Measurements from ENCODE around the gene PGM5.

Gene PGM5

GRCh38 chr9:68470634-68471033, 114.2 kb downstream of the PGM5 start:
- DNase-seq (ENCODE audit: insufficient read length, low spot score) (no peak), FAIRE-seq (no peak)
- TF ChIP-seq PAX5 (IDR thresholded peaks at IDR 0.05; ENCODE audit: insufficient read depth, low read length, severe bottlenecking) (no peak), SPI1 (IDR thresholded peaks at IDR 0.05; ENCODE audit: low read depth, low read length) (no peak), POU2F2 (IDR thresholded peaks at IDR 0.05; ENCODE audit: low read depth, low read length) (no peak), TAF1 (IDR thresholded peaks at IDR 0.05; ENCODE audit: low read depth, low read length) (no peak), POLR2AphosphoS5 (IDR thresholded peaks at IDR 0.05; ENCODE audit: low read depth, low read length) (no peak), POLR2A (IDR thresholded peaks at IDR 0.05; ENCODE audit: low read depth, low read length) (no peak)

GRCh38 chr9:68472119-68472518, 115.7 kb downstream of the PGM5 start:
- DNase-seq (ENCODE audit: insufficient read length, low spot score) (no peak), FAIRE-seq (no peak)
- TF ChIP-seq PAX5 (IDR thresholded peaks at IDR 0.05; ENCODE audit: insufficient read depth, low read length, severe bottlenecking) (no peak), TAF1 (IDR thresholded peaks at IDR 0.05; ENCODE audit: low read depth, low read length) (no peak), POU2F2 (IDR thresholded peaks at IDR 0.05; ENCODE audit: low read depth, low read length) (no peak), POLR2A (IDR thresholded peaks at IDR 0.05; ENCODE audit: low read depth, low read length) (no peak), POLR2AphosphoS5 (IDR thresholded peaks at IDR 0.05; ENCODE audit: low read depth, low read length) (no peak)

DNA sequence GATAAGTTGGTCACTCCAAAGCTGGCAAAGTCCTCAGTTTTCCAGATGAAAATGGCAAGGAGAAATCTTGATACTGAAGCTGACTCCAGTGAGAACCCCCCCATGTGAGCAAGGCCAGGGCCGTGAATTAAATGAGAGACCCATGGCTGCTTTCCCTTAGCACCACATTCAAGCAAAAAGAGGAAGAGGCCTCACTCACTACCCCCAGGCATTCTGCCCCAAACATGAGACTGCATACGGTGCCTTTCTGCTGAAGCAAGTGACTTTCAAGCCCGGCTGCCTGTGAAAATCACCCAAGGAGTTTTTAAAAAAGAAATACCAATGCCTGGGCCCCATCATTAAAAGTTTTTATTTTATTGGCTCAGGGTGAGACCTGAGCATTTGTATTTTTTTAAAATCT, 117.4 kb downstream of the PGM5 start:
- no peak for DNase-seq (ENCODE audit: insufficient read length, low spot score)
- FAIRE-seq: no peak
- TF ChIP-seq POLR2A (IDR thresholded peaks at IDR 0.05; ENCODE audit: low read depth, low read length): no peak
- peak; percentile 50 for TF ChIP-seq SPI1 (IDR thresholded peaks at IDR 0.05; ENCODE audit: low read depth, low read length)

- FAIRE-seq (no peak), DNase-seq (ENCODE audit: insufficient read length, low spot score) (no peak)
- TF ChIP-seq POLR2AphosphoS5 (IDR thresholded peaks at IDR 0.05; ENCODE audit: low read depth, low read length): no peak
- TF ChIP-seq SPI1 (IDR thresholded peaks at IDR 0.05; ENCODE audit: low read depth, low read length): no peak
- no peak for TF ChIP-seq PAX5 (IDR thresholded peaks at IDR 0.05; ENCODE audit: insufficient read depth, low read length, severe bottlenecking)
- no peak for TF ChIP-seq POLR2A (IDR thresholded peaks at IDR 0.05; ENCODE audit: low read depth, low read length)
- TF ChIP-seq TAF1 (IDR thresholded peaks at IDR 0.05; ENCODE audit: low read depth, low read length): no peak
- TF ChIP-seq POU2F2 (IDR thresholded peaks at IDR 0.05; ENCODE audit: low read depth, low read length): no peak
Measured at GRCh38 chr9:68476422-68476821, 120.0 kb downstream of the PGM5 start.

DNA sequence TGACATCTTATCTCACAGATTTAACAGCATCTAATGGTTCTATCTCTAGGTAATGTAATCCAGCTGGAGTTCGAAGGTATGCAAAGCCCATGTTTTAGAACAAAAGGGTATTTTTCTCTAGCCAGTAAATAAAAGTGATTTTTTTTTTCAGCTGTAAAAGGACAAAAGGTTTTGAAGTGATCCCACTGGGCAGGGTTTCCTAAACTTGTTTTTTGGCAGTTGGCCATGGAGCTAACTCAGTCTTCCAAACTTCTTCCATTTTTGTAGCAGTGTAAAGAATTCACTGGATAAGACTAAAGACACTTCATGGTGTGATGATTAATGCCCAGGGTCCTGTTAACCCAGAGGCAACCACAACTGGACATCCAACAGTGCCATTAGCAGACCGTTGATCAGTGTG, 120.4 kb downstream of the PGM5 start:
- FAIRE-seq (no peak), DNase-seq (ENCODE audit: insufficient read length, low spot score) (no peak)
- TF ChIP-seq POU2F2 (IDR thresholded peaks at IDR 0.05; ENCODE audit: low read depth, low read length) (no peak), TAF1 (IDR thresholded peaks at IDR 0.05; ENCODE audit: low read depth, low read length) (no peak), PAX5 (IDR thresholded peaks at IDR 0.05; ENCODE audit: insufficient read depth, low read length, severe bottlenecking) (no peak), SPI1 (IDR thresholded peaks at IDR 0.05; ENCODE audit: low read depth, low read length) (no peak), POLR2AphosphoS5 (IDR thresholded peaks at IDR 0.05; ENCODE audit: low read depth, low read length) (no peak), POLR2A (IDR thresholded peaks at IDR 0.05; ENCODE audit: low read depth, low read length) (no peak)

- TF ChIP-seq POLR2A (IDR thresholded peaks at IDR 0.05; ENCODE audit: low read depth, low read length): no peak
- no peak for DNase-seq (ENCODE audit: insufficient read length, low spot score)
- no peak for FAIRE-seq
Measured at GRCh38 chr9:68480807-68481206, 124.4 kb downstream of the PGM5 start.

GRCh38 chr9:68482548-68482947, 126.1 kb downstream of the PGM5 start:
- FAIRE-seq (no peak), DNase-seq (ENCODE audit: insufficient read length, low spot score) (no peak)
- TF ChIP-seq TAF1 (IDR thresholded peaks at IDR 0.05; ENCODE audit: low read depth, low read length): no peak
- TF ChIP-seq SPI1 (IDR thresholded peaks at IDR 0.05; ENCODE audit: low read depth, low read length): no peak
- TF ChIP-seq PAX5 (IDR thresholded peaks at IDR 0.05; ENCODE audit: insufficient read depth, low read length, severe bottlenecking): no peak
- no peak for TF ChIP-seq POLR2A (IDR thresholded peaks at IDR 0.05; ENCODE audit: low read depth, low read length)
- no peak for TF ChIP-seq POU2F2 (IDR thresholded peaks at IDR 0.05; ENCODE audit: low read depth, low read length)
- no peak for TF ChIP-seq POLR2AphosphoS5 (IDR thresholded peaks at IDR 0.05; ENCODE audit: low read depth, low read length)

DNA sequence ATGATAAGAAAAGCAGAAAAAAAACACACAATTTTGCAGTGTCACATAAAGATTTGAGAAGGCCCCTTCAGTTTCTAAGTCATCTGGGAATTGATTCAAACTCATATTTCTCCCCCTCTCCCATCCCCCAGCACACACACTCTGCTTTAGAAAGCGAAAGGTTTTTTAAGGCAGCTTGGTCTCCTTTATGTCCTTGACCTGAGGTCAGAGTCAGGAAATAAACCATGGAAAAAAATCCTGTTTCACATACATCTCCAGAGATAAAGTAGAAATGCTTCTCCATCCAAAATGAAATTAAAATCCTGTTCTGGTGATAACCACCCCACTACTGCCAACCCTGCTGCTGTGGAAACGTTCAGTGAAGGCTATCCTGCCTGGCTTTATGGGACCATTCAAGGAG, 131.7 kb downstream of the PGM5 start:
- FAIRE-seq (no peak), DNase-seq (ENCODE audit: insufficient read length, low spot score) (no peak)
- TF ChIP-seq TAF1 (IDR thresholded peaks at IDR 0.05; ENCODE audit: low read depth, low read length) (no peak), SPI1 (IDR thresholded peaks at IDR 0.05; ENCODE audit: low read depth, low read length) (no peak), POU2F2 (IDR thresholded peaks at IDR 0.05; ENCODE audit: low read depth, low read length) (no peak), PAX5 (IDR thresholded peaks at IDR 0.05; ENCODE audit: insufficient read depth, low read length, severe bottlenecking) (no peak), POLR2AphosphoS5 (IDR thresholded peaks at IDR 0.05; ENCODE audit: low read depth, low read length) (no peak), POLR2A (IDR thresholded peaks at IDR 0.05; ENCODE audit: low read depth, low read length) (no peak)

- DNase-seq (ENCODE audit: insufficient read length, low spot score) (no peak), FAIRE-seq (no peak)
- no peak for TF ChIP-seq SPI1 (IDR thresholded peaks at IDR 0.05; ENCODE audit: low read depth, low read length)
- no peak for TF ChIP-seq TAF1 (IDR thresholded peaks at IDR 0.05; ENCODE audit: low read depth, low read length)
- TF ChIP-seq POLR2AphosphoS5 (IDR thresholded peaks at IDR 0.05; ENCODE audit: low read depth, low read length): no peak
- no peak for TF ChIP-seq POLR2A (IDR thresholded peaks at IDR 0.05; ENCODE audit: low read depth, low read length)
- TF ChIP-seq POU2F2 (IDR thresholded peaks at IDR 0.05; ENCODE audit: low read depth, low read length): no peak
- TF ChIP-seq PAX5 (IDR thresholded peaks at IDR 0.05; ENCODE audit: insufficient read depth, low read length, severe bottlenecking): no peak
Measured at GRCh38 chr9:68489646-68490045, 133.2 kb downstream of the PGM5 start.

DNA sequence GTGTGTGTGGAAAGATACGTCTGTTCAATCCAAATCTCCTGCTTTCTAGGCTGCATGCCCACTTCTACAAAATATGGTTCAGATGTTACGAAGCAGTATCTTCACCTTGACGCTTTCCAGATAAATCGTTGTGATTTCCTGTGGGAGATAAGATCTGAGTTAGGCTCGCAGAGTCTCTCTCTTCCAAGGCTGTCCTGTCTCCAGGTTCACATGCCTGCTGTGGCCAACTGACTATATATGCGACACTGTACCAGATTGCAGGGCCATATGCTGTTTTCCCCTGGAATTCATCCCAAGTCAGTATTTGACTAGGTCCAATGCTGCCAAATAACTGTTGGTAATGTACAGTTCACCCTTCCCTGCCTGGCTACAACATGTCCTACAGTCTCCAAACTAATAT, 136.4 kb downstream of the PGM5 start:
- no peak for FAIRE-seq
- DNase-seq (ENCODE audit: insufficient read length, low spot score): no peak
- TF ChIP-seq TAF1 (IDR thresholded peaks at IDR 0.05; ENCODE audit: low read depth, low read length): no peak

DNA sequence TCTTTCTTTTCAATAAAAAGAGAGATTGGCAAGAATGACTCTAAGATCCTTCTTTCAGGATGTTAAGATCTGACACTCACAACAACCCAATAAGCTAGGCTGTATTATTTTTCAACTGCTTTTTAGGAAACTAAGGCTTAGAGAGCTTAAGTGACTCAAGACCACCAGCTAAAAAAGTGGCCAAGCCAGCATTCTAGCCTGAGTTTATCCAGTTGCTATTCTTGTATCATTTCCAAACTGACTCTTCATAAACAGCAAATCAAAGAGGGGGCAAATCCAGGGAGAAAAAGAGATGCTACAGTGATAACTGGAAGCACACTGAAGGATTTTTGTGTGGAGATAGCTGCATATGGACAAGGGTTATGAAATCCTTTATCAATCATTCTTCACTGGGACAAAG, 137.1 kb downstream of the PGM5 start:
- TF ChIP-seq POU2F2 (IDR thresholded peaks at IDR 0.05; ENCODE audit: low read depth, low read length) (no peak), SPI1 (IDR thresholded peaks at IDR 0.05; ENCODE audit: low read depth, low read length) (no peak), POLR2A (IDR thresholded peaks at IDR 0.05; ENCODE audit: low read depth, low read length) (no peak), PAX5 (IDR thresholded peaks at IDR 0.05; ENCODE audit: insufficient read depth, low read length, severe bottlenecking) (no peak), POLR2AphosphoS5 (IDR thresholded peaks at IDR 0.05; ENCODE audit: low read depth, low read length) (no peak)
- no peak for DNase-seq (ENCODE audit: insufficient read length, low spot score)
- FAIRE-seq: no peak
